Central memory CD8-positive, alpha-beta T cell (primary cell): ENCODE results near the gene INO80D.
"Not testable (repeated sequence)": the region's sequence is repeated elsewhere in the genome, so short reads cannot be mapped to it uniquely, and the experiment has no call there.

Experiments
- ATAC-seq: fragments of 150-1000 bp; cut with Tn5 transposase; replicated peaks from 2 replicates; pipeline ENCODE4 v1.10.0; 2022; ENCODE audit warnings: mild to moderate bottlenecking, moderate FRiP score, moderate number of reproducible peaks; ENCODE audit not compliant: poor library complexity, severe bottlenecking; ENCODE audit errors: extremely low read depth
- DNase-seq, 2 donors: peaks; one replicate each; pipeline ENCODE4 v3.0.0; 2021; ENCODE audit warnings: low spot score in 2 of 2
- H3K27ac Mint-ChIP-seq: one replicate; pipeline ENCODE4 v1.8.0; 2022; ENCODE audit warnings: low read depth, mild to moderate bottlenecking, moderate library complexity, mixed read lengths
- H3K27me3 Mint-ChIP-seq: one replicate; pipeline ENCODE4 v1.8.0; 2022; ENCODE audit warnings: mixed read lengths
- H3K36me3 Mint-ChIP-seq: one replicate; pipeline ENCODE4 v1.8.0; 2022; ENCODE audit warnings: mild to moderate bottlenecking, moderate library complexity, mixed read lengths; ENCODE audit not compliant: insufficient read depth
- H3K4me1 Mint-ChIP-seq: one replicate; pipeline ENCODE4 v1.8.0; 2022; ENCODE audit warnings: mixed read lengths
- H3K4me3 Mint-ChIP-seq: one replicate; pipeline ENCODE4 v1.8.0; 2022; ENCODE audit warnings: mild to moderate bottlenecking, moderate library complexity, mixed read lengths
- H3K9me3 Mint-ChIP-seq: one replicate; pipeline ENCODE4 v1.8.0; 2022; ENCODE audit warnings: mixed read lengths

The INO80D gene, protein sequence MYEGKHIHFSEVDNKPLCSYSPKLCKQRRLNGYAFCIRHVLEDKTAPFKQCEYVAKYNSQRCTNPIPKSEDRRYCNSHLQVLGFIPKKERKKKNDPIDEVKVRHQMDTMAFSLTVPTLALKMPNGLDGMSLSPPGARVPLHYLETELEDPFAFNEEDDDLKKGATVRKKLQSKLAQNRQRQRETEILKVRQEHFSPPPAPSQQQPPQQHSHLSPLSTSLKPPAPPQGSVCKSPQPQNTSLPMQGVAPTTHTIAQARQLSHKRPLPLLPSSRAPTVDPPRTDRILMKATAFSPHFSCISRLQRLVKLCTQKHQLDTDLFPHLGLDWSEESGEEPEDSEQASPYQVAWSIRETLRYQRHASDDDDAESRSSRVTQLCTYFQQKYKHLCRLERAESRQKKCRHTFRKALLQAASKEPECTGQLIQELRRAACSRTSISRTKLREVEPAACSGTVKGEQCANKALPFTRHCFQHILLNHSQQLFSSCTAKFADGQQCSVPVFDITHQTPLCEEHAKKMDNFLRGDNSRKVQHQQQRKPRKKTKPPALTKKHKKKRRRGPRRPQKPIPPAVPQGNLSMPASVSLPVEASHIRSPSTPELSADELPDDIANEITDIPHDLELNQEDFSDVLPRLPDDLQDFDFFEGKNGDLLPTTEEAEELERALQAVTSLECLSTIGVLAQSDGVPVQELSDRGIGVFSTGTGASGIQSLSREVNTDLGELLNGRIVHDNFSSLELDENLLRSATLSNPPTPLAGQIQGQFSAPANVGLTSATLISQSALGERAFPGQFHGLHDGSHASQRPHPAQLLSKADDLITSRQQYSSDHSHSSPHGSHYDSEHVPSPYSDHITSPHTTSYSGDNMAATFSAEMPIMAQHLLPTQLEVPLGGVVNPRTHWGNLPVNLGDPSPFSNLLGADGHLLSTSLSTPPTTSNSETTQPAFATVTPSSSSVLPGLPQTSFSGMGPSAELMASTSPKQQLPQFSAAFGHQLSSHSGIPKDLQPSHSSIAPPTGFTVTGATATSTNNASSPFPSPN

DNA sequence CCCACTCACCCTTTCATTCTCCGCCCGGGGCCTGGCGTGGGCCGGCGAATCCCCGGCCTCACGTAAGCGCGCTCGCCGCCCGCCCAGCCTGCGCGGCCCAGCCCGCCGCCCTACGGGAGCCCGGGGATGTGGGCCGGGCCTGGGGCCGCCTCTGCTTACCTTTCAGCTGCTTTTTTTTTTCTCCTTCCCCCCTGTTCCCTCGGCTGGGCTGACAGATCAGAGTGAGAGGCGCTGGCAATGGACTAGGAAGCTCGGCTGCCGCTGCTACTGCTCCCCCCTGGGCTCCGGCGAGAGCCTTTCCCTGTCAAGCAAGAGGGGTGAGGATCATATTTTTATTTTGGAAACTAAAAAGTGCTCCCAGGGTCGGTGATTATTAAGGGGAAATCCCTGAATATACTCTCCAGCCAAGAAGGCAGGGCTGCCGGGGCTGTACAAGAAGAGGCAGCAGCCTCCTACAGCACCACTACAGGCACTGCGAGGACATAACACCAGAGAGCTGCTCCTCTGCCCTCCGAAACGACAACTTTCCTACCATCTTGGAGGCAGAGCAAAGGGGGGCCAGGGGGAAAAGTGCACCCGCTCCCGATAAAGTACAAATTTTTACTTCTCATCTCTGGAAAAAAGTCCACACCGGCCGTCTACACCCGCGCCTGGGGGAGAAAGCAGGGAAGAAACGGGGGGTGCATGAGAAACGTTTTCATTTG, at the start of gene INO80D:
TSS of gene INO80D (minus strand) at position 433 of the 704 bp plus-strand sequence. CDS start 23,158 bp downstream, outside the sequence.
- ATAC-seq = peak; percentile 94
- Mint-ChIP-seq H3K9me3 (no peaks in the 10 kb centered on the region), H3K4me3 (peak within 1 kb of the TSS; percentile 99), H3K27me3 (no peaks in the 10 kb centered on the region), H3K36me3 (peaks cover 22% of the 10 kb centered on the region), H3K27ac (peak within 1 kb of the TSS; percentile 100), H3K4me1 (peaks cover 35% of the 10 kb centered on the region)
- DNase-seq = peak; percentile 70 to 74

DNA sequence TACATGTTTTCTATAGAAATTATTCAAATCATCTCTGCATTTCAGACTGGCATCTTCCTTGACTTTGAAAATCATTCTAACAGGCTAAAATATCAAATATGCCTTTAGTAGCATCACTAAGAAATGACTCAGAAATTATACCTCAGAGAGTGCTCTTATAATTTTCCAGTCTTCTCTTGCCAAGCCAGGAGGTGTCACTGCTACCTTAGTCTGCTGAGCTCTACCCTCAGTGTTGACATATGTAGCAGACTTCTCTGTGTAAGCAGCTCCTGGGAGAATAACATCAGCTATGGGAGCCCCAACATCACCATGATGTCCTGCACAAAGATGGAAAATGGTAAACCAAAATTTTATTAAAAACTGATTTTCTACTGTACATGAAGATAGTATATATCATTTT, 41.7 kb upstream of the INO80D start:
- Mint-ChIP-seq H3K36me3 (peaks cover 61% of the 10 kb centered on the region), H3K27ac (no peak overlapping the region), H3K4me3 (no peak overlapping the region), H3K4me1 (no peaks in the 10 kb centered on the region), H3K9me3 (no peaks in the 10 kb centered on the region), H3K27me3 (no peaks in the 10 kb centered on the region)
- DNase-seq (no peak), ATAC-seq (no peak)

- H3K9me3 Mint-ChIP-seq = peaks cover 5% of the 10 kb centered on the region
- ATAC-seq = no peak
- no peaks in the 10 kb centered on the region for H3K27me3 Mint-ChIP-seq
- peaks cover 62% of the 10 kb centered on the region for H3K36me3 Mint-ChIP-seq
- H3K27ac Mint-ChIP-seq = no peak overlapping the region
- H3K4me1 Mint-ChIP-seq = no peaks in the 10 kb centered on the region
- H3K4me3 Mint-ChIP-seq = no peak overlapping the region
- DNase-seq = no peak
Observed at GRCh38 chr2:206125901-206126300, 39.9 kb upstream of the INO80D start.

DNA sequence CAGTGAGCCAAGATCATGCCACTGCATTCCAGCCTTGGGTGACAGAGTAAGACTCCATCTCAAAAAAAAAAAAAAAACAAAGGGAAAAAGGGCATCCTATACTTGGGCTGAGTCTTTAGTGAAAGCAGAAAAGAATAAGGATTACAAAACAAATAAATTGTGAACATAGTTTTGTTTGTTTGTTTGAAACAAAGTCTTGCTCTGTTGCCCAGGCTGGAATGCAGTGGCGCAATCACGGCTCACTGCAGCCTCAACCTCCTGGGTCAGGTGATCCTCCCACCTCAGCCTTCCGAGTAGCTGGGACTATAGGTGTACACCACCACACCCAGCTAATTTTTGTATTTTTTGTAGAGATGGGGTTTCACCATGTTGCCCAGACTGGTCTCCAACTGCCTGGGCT, 36.6 kb upstream of the INO80D start:
- not testable (repeated sequence) for H3K27me3 Mint-ChIP-seq, H3K27ac Mint-ChIP-seq, H3K4me3 Mint-ChIP-seq, DNase-seq, ATAC-seq, H3K9me3 Mint-ChIP-seq, H3K4me1 Mint-ChIP-seq
- H3K36me3 Mint-ChIP-seq = peaks cover 41% of the 10 kb centered on the region

DNA sequence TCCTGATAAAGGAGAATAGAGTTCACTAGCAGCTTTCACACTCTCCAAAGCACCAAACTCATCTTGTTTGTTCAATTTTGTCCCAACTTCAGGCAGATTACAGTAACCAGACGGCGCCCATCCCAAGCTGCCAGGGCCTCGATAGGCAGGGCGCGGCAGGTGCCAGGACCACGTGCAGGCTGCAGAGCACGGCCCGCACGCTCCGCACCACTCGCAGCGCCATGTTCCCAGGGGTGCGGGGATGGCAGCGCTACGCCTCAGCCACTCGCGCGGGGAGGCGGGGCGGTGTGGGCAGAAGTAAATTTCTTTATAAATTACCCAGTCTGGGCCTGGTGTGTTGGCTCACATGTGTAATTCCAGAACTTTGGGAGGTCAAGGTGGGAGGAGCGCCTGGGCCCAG, 30.3 kb upstream of the INO80D start:
- H3K9me3 Mint-ChIP-seq = peaks cover 11% of the 10 kb centered on the region

GRCh38 chr2:206115026-206115578, 29.1 kb upstream of the INO80D start:
- Mint-ChIP-seq H3K4me1 (no peaks in the 10 kb centered on the region), H3K4me3 (no peak overlapping the region), H3K27ac (no peak overlapping the region), H3K27me3 (no peaks in the 10 kb centered on the region), H3K9me3 (peaks cover 8% of the 10 kb centered on the region), H3K36me3 (no peaks in the 10 kb centered on the region)
- ATAC-seq = no peak
- DNase-seq = no peak

More for the DNA sequence above, 30.3 kb upstream of the INO80D start:
- Mint-ChIP-seq H3K4me1 (no peaks in the 10 kb centered on the region), H3K27ac (no peak overlapping the region), H3K4me3 (no peak overlapping the region), H3K36me3 (peaks cover 6% of the 10 kb centered on the region), H3K27me3 (no peaks in the 10 kb centered on the region)
- no peak for DNase-seq
- no peak for ATAC-seq

GRCh38 chr2:206112846-206113547, 27.0 kb upstream of the INO80D start:
- H3K27ac Mint-ChIP-seq = no peak overlapping the region
- no peaks in the 10 kb centered on the region for H3K27me3 Mint-ChIP-seq
- H3K4me1 Mint-ChIP-seq = no peaks in the 10 kb centered on the region
- no peaks in the 10 kb centered on the region for H3K36me3 Mint-ChIP-seq
- H3K9me3 Mint-ChIP-seq = peaks cover 8% of the 10 kb centered on the region
- ATAC-seq = no peak
- no peak overlapping the region for H3K4me3 Mint-ChIP-seq
- no peak for DNase-seq

DNA sequence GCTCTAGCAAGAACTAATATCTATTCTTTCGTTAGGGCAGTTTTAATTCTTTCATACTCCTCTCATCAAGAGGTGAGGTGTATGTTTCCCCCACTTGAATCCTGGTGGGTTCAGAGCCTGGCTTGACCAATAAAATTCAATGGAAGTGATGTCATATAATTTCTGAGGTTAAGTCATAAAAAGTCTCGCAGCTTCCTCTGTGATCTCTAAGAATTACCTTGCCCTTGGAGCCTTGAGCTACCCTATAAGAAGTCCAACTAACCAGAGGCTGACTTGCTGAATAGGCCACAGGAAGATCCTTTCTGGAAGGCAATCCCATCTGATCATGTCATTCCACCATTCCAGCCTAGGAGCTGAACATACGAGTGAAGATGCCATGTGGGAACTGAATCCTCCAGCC, 26.1 kb upstream of the INO80D start:
- Mint-ChIP-seq H3K9me3 (peaks cover 8% of the 10 kb centered on the region), H3K36me3 (no peaks in the 10 kb centered on the region), H3K4me3 (no peak overlapping the region), H3K27ac (no peak overlapping the region), H3K27me3 (no peaks in the 10 kb centered on the region), H3K4me1 (no peaks in the 10 kb centered on the region)
- ATAC-seq = no peak
- no peak for DNase-seq

- ATAC-seq = no peak
- H3K4me1 Mint-ChIP-seq = no peaks in the 10 kb centered on the region
- no peak for DNase-seq
- no peaks in the 10 kb centered on the region for H3K36me3 Mint-ChIP-seq
- H3K27ac Mint-ChIP-seq = no peak overlapping the region
- H3K9me3 Mint-ChIP-seq = peaks cover 8% of the 10 kb centered on the region
- H3K4me3 Mint-ChIP-seq = no peak overlapping the region
- no peaks in the 10 kb centered on the region for H3K27me3 Mint-ChIP-seq
Observed at GRCh38 chr2:206108713-206109112, 22.7 kb upstream of the INO80D start.

DNA sequence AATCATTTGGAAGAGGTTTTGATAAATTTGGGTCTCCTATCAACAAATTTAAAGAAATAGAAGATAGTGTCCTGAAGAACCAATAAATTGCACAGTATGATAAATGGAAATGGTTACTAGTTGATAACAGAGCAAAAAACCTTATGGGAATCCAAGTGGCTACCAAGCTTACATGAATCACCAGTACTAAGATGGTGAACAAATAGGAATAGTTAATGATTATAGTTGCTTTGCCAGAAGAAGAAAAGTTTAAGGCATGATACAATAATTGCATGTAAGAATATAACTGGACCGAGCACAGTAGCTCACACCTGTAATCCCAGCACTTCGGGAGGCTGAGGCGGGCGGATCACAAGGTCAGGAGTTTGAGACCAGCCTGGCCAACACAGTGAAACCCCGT, 19.6 kb upstream of the INO80D start:
- Mint-ChIP-seq H3K27ac (no peak overlapping the region), H3K27me3 (no peaks in the 10 kb centered on the region), H3K36me3 (no peaks in the 10 kb centered on the region), H3K9me3 (no peaks in the 10 kb centered on the region), H3K4me3 (no peak overlapping the region), H3K4me1 (no peaks in the 10 kb centered on the region)
- ATAC-seq = no peak
- no peak for DNase-seq

- Mint-ChIP-seq H3K9me3 (no peaks in the 10 kb centered on the region), H3K27me3 (no peaks in the 10 kb centered on the region), H3K27ac (no peak overlapping the region), H3K4me1 (no peaks in the 10 kb centered on the region), H3K36me3 (no peaks in the 10 kb centered on the region), H3K4me3 (no peak overlapping the region)
- DNase-seq (no peak), ATAC-seq (no peak)
Observed at GRCh38 chr2:206105038-206105437, 19.1 kb upstream of the INO80D start.
